HCT116 (cell line): ENCODE measurements around the gene TBC1D8. TPM values are rescaled to one million over a fixed set of nuclear protein-coding genes. Genes with fewer than 3 reads are reported as not detected.

Experiments
- ATAC-seq: fragments of 200-7000 bp; cut with Tn5 transposase; 2 replicates; pipeline ENCODE4 v1.9.1; 2020; ENCODE audit warnings: mild to moderate bottlenecking, moderate library complexity
- BruUV-seq: library from RNA; stranded (reverse); fragments of 400-500 nt; replicated peaks from 2 replicates; lab custom pipeline; 2021; lab: Mats Ljungman, UMichigan
- CTCF ChIA-PET: fragments of 300-600 bp; sonication (Branson Sonifier 250); formaldehyde crosslinking; loops from one replicate; lab custom pipeline; 2021; ENCODE audit warnings: antibody characterized with exemption; lab: Charles Lee
- POLR2A ChIA-PET: fragments of 300-600, 350-600 bp; sonication (Branson Sonifier 250); formaldehyde crosslinking; loops from one replicate; lab custom pipeline; 2021; ENCODE audit warnings: antibody characterized with exemption; lab: Charles Lee
- RAD21 ChIA-PET, 2 experiments: fragments of 300-600 bp; sonication (Branson Sonifier 250); formaldehyde crosslinking; loops; one replicate each; lab custom pipeline; 2023; ENCODE audit warnings: low total read pairs in 2 of 2; ENCODE audit not compliant: uncharacterized antibody in 2 of 2, unreplicated experiment in 2 of 2, low non-redundant PET in 1 of 2; lab: Charles Lee
- DNase-seq: peaks from one replicate; pipeline ENCODE4 v3.0.0-alpha.2; 2010; ENCODE audit warnings: low read depth, low spot score
- H2AFZ ChIP-seq: fragments of 200-600 bp; shearing (Covaris generic), sonication (generic); 2 replicates; pipeline ENCODE4 v1.6.1; 2017; ENCODE audit warnings: low read depth, mixed run types, mixed read lengths, antibody characterized with exemption, low read length; ENCODE audit not compliant: poor library complexity, severe bottlenecking
- H3K27ac ChIP-seq: 2 replicates; pipeline ENCODE4 v1.5.1; 2012; ENCODE audit warnings: low read depth, low read length
- H3K27me3 ChIP-seq: fragments of 200-600 bp; sonication (generic); 2 replicates; pipeline ENCODE4 v1.6.1; 2016; ENCODE audit warnings: mixed run types, low read length, mixed read lengths; ENCODE audit not compliant: insufficient read depth
- H3K36me3 ChIP-seq, 2 experiments: fragments of 200-500 bp in 1 of 2; fragments of 200-600 bp in 1 of 2; sonication (Bioruptor generic) in 1 of 2; sonication (generic) in 1 of 2; 2 replicates each; pipeline versions ENCODE4 v1.5.1 to v1.6.1; 2014 to 2016; ENCODE audit warnings: low read length in 2 of 2, inconsistent platforms in 1 of 2, mixed read lengths in 1 of 2, mixed run types in 1 of 2; ENCODE audit not compliant: insufficient read depth in 2 of 2, control insufficient read depth in 1 of 2
- H3K4me1 ChIP-seq, 2 experiments: fragments of 200-600 bp in 1 of 2; sonication (generic) in 1 of 2; 2 replicates each; pipeline versions ENCODE4 v1.5.1 to v1.6.1; 2012 to 2017; ENCODE audit warnings: low read length in 2 of 2, inconsistent platforms in 1 of 2, mild to moderate bottlenecking in 1 of 2, mixed read lengths in 1 of 2, mixed run types in 1 of 2, moderate library complexity in 1 of 2; ENCODE audit not compliant: insufficient read depth in 2 of 2, control insufficient read depth in 1 of 2
- H3K4me2 ChIP-seq: fragments of 200-600 bp; sonication (generic); 2 replicates; pipeline ENCODE4 v1.6.1; 2017; ENCODE audit warnings: mixed run types, low read length, mixed read lengths
- H3K4me3 ChIP-seq, 2 experiments: fragments of 200-600 bp in 1 of 2; sonication (generic) in 1 of 2; replicated peaks in 1 of 2; 2 replicates each; pipeline ENCODE4 v1.5.1; 2011 to 2016; ENCODE audit warnings: low read length in 2 of 2, control low read depth in 1 of 2, low read depth in 1 of 2, mild to moderate bottlenecking in 1 of 2, mixed read lengths in 1 of 2, mixed run types in 1 of 2
- H3K79me2 ChIP-seq: fragments of 200-600 bp; sonication (generic); 2 replicates; pipeline ENCODE4 v1.6.1; 2017; ENCODE audit warnings: mild to moderate bottlenecking, mixed run types, low read length, moderate library complexity, mixed read lengths; ENCODE audit not compliant: insufficient read depth
- H3K9ac ChIP-seq: fragments of 200-600 bp; sonication (generic); 2 replicates; pipeline ENCODE4 v1.6.1; 2016; ENCODE audit warnings: low read length, mixed read lengths
- H3K9me2 ChIP-seq: fragments of 200-600 bp; sonication (generic), shearing (Covaris generic); 2 replicates; pipeline ENCODE4 v1.6.1; 2017; ENCODE audit warnings: mixed run types, mild to moderate bottlenecking, moderate library complexity; ENCODE audit not compliant: insufficient read depth
- H3K9me3 ChIP-seq, 2 experiments: fragments of 200-500 bp in 1 of 2; fragments of 200-600 bp in 1 of 2; sonication (Bioruptor generic) in 1 of 2; sonication (generic) in 1 of 2; 2 replicates each; pipeline ENCODE4 v1.6.1; 2014 to 2017; ENCODE audit warnings: low read length in 2 of 2, mixed read lengths in 2 of 2, inconsistent platforms in 1 of 2, low read depth in 1 of 2, mild to moderate bottlenecking in 1 of 2, mixed run types in 1 of 2, moderate library complexity in 1 of 2; ENCODE audit not compliant: control insufficient read depth in 1 of 2, insufficient read depth in 1 of 2
- H4K20me1 ChIP-seq: fragments of 200-600 bp; sonication (generic), shearing (Covaris generic); 2 replicates; pipeline ENCODE4 v1.6.1; 2017; ENCODE audit warnings: mixed run types, mild to moderate bottlenecking, moderate library complexity; ENCODE audit not compliant: insufficient read depth
- ATF3 ChIP-seq: IDR thresholded peaks from 2 replicates; pipeline ENCODE4 v1.6.1; 2012
- CBX3 ChIP-seq: IDR thresholded peaks from 2 replicates; pipeline ENCODE4 v1.6.1; 2012; ENCODE audit warnings: low read depth
- CTCF ChIP-seq, 3 experiments: fragments of 200-600 bp in 1 of 3; sonication (generic) in 1 of 3; IDR thresholded peaks in 2 of 3; conservative IDR thresholded peaks in 1 of 3; 2 replicates each; pipeline ENCODE4 v1.5.1; 2012 to 2017; ENCODE audit warnings: low read depth in 2 of 3, low read length in 2 of 3, antibody characterized with exemption in 1 of 3, borderline replicate concordance in 1 of 3, control low read depth in 1 of 3, mild to moderate bottlenecking in 1 of 3, mixed read lengths in 1 of 3, mixed run types in 1 of 3, moderate library complexity in 1 of 3; ENCODE audit not compliant: insufficient read depth in 1 of 3
- EGR1 ChIP-seq: IDR thresholded peaks from 2 replicates; pipeline ENCODE4 v1.6.1; 2012; ENCODE audit warnings: low read depth
- EZH2 ChIP-seq: fragments of 200-600 bp; sonication (generic); IDR thresholded peaks from 2 replicates; pipeline ENCODE4 v1.6.1; 2017; ENCODE audit warnings: antibody characterized with exemption, mixed run types
- EZH2phosphoT487 ChIP-seq: fragments of 200-600 bp; IDR thresholded peaks from 2 replicates; pipeline ENCODE4 v1.6.1; 2018; ENCODE audit warnings: antibody characterized with exemption, borderline replicate concordance
- FOSL1 ChIP-seq: IDR thresholded peaks from 2 replicates; pipeline ENCODE4 v1.6.1; 2012; ENCODE audit warnings: low read depth
- JUND ChIP-seq: IDR thresholded peaks from 2 replicates; pipeline ENCODE4 v1.6.1; 2012
- MAX ChIP-seq: IDR thresholded peaks from 2 replicates; pipeline ENCODE4 v1.6.1; 2012
- POLR2A ChIP-seq: IDR thresholded peaks from 2 replicates; pipeline ENCODE4 v1.7.0; 2011; ENCODE audit warnings: borderline replicate concordance; ENCODE audit not compliant: insufficient read depth, insufficient read length; ENCODE audit errors: extremely low read depth
- REST ChIP-seq: IDR thresholded peaks from 2 replicates; pipeline ENCODE4 v1.6.1; 2012; ENCODE audit warnings: low read depth
- SIN3A ChIP-seq: IDR thresholded peaks from 2 replicates; pipeline ENCODE4 v1.6.1; 2012; ENCODE audit warnings: low read depth
- SP1 ChIP-seq: IDR thresholded peaks from 2 replicates; pipeline ENCODE4 v1.6.1; 2012; ENCODE audit warnings: low read depth
- SRF ChIP-seq: IDR thresholded peaks from 2 replicates; pipeline ENCODE4 v1.6.1; 2012; ENCODE audit warnings: low read depth
- TCF7L2 ChIP-seq: IDR thresholded peaks from 2 replicates; pipeline ENCODE4 v1.7.0; 2011; ENCODE audit warnings: borderline replicate concordance, inconsistent platforms; ENCODE audit not compliant: insufficient read depth, insufficient read length; ENCODE audit errors: extremely low read depth
- YY1 ChIP-seq: IDR thresholded peaks from 2 replicates; pipeline ENCODE4 v1.6.1; 2011; ENCODE audit warnings: low read length, low read depth, moderate library complexity, mild to moderate bottlenecking; ENCODE audit not compliant: insufficient replicate concordance; ENCODE audit errors: extremely low read depth
- ZBTB33 ChIP-seq: IDR thresholded peaks from 2 replicates; pipeline ENCODE4 v1.6.1; 2011; ENCODE audit warnings: mild to moderate bottlenecking, low read length, moderate library complexity; ENCODE audit not compliant: insufficient replicate concordance; ENCODE audit errors: extremely low read depth
- ZFX ChIP-seq: fragments of 450-650 bp; IDR thresholded peaks from 2 replicates; pipeline ENCODE4 v1.6.1; 2017
- ZNF274 ChIP-seq: fragments of 200-500 bp; sonication (Bioruptor generic); IDR thresholded peaks from 2 replicates; pipeline ENCODE4 v1.6.1; 2014; ENCODE audit warnings: mild to moderate bottlenecking, low read depth, low read length, inconsistent platforms
- intact Hi-C: fragments of 100-400 bp; cut with micrococcal nuclease; formaldehyde crosslinking; loops from 2 replicates; pipeline ENCODE4 v1.10.0; 2022
- total RNA-seq: library from RNA; stranded (reverse); gene quantifications from one replicate; pipeline ENCODE4 v1.2.1, GENCODE V29; 2021; ENCODE audit not compliant: unreplicated experiment

The TBC1D8 gene
- total RNA-seq, 1 experiment from 2014 or later = 44.0 TPM

DNA sequence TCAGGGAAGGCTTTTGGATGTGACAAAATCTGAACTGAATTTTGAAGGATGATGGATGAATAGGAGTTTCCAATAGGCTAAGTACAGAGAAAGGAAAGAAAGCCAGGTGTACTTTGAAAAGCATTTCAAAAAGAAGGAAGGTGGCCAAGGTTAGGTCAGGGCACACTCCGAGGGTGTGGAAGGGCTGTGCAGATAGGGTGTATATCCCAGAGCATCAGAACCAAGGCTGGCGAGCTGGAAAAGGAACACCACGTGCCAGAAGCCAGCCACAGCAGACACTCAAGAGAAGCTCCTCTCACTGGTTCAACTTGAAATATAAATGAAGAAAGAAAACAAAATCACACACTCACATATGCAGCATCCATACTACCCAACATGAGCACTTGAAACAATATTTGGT is 98.1 kb downstream of the TBC1D8 start (continued):
- no peak for TF ChIP-seq YY1

GRCh38 chr2:101052147-101052546 is 99.0 kb downstream of the TBC1D8 start:
- Histone ChIP-seq H3K9ac (no peak overlapping the region), H3K27ac (no peak overlapping the region), H3K4me1 (peaks cover 10 to 13% of the 10 kb centered on the region in 2 experiments), H4K20me1 (no peaks in the 10 kb centered on the region), H2AFZ (no peak overlapping the region), H3K9me2 (no peaks in the 10 kb centered on the region), H3K79me2 (no peaks in the 10 kb centered on the region), H3K27me3 (no peaks in the 10 kb centered on the region), H3K9me3 (no peaks in the 10 kb centered on the region), H3K4me2 (no peak overlapping the region), H3K36me3 (peaks cover 7 to 13% of the 10 kb centered on the region in 2 experiments; a peak in 1 of 4 replicates), H3K4me3 (no peak overlapping the region)
- BruUV-seq = no TSS peak
- ChIA-PET RAD21 (no interaction called here), POLR2A (no interaction called here), CTCF (no interaction called here)
- ATAC-seq (no peak), DNase-seq (no peak)
- intact Hi-C loops = no loop called here
- TF ChIP-seq ZFX = no peak
- TF ChIP-seq ATF3 = no peak
- no peak for TF ChIP-seq TCF7L2
- no peak for TF ChIP-seq CTCF (IDR thresholded peaks at IDR 0.05 in 2 of 3, conservative IDR thresholded peaks at IDR 0.05 in 1 of 3; ENCODE audit: borderline replicate concordance in 1 of 3, insufficient read depth in 1 of 3, low read depth in 2 of 3, low read length in 2 of 3)
- TF ChIP-seq YY1 = no peak
- TF ChIP-seq ZBTB33 = no peak
- TF ChIP-seq SP1 = no peak
- TF ChIP-seq EZH2phosphoT487 = no peak
- no peak for TF ChIP-seq EZH2
- TF ChIP-seq FOSL1 = no peak
- TF ChIP-seq EGR1 = no peak
- TF ChIP-seq MAX = no peak
- no peak for TF ChIP-seq JUND
- TF ChIP-seq REST = no peak
- TF ChIP-seq POLR2A = no peak
- no peak for TF ChIP-seq SIN3A
- no peak for TF ChIP-seq ZNF274
- TF ChIP-seq CBX3 = no peak
- no peak for TF ChIP-seq SRF
